Lower leg skin (tissue), 4 donors: ENCODE data around the gene GIGYF1. TPM values are rescaled to one million over a fixed set of nuclear protein-coding genes. Genes with fewer than 3 reads are reported as not detected.

Source experiments
- DNase-seq, 2 donors: peaks; one replicate each; pipeline ENCODE4 v3.0.0-alpha.2; 2019; ENCODE audit warnings: low spot score in 2 of 2
- H3K4me3 ChIP-seq: fragments of 200-600 bp; sonication (generic); 2 replicates; pipeline ENCODE4 v1.5.1; 2017; ENCODE audit warnings: mild to moderate bottlenecking, low read depth; ENCODE audit not compliant: poor library complexity, severe bottlenecking
- POLR2A ChIP-seq, 2 donors: fragments of 450-650 bp; IDR thresholded peaks; one replicate each; pipeline ENCODE4 v1.6.1; 2016 to 2017; ENCODE audit warnings: antibody characterized with exemption in 2 of 2, mild to moderate bottlenecking in 1 of 2, moderate library complexity in 1 of 2
- WGBS, 2 donors: methylation state at CpG; one replicate each; pipeline ENCODE4 v1.1.5; 2018; 5-methylcytosine and 5-hydroxymethylcytosine counted together
- intact Hi-C: fragments of 100-400 bp; cut with DNase I; formaldehyde crosslinking; loops from one replicate; pipeline ENCODE4 v1.15.0; 2023; ENCODE audit warnings: low total_unique reads
- total RNA-seq, 4 donors: library from RNA; depleted of rRNA; stranded (reverse); fragments of >200 nt; gene quantifications; one replicate each; pipeline ENCODE4 v1.1.0, GENCODE V29; 2016
- TF ChIP-seq, protein P1 (sequence below), 3 donors: fragments of 450-650 bp; IDR thresholded peaks; one replicate each; pipeline ENCODE4 v1.5.1; 2016; ENCODE audit warnings: antibody characterized with exemption in 3 of 3, mild to moderate bottlenecking in 3 of 3, moderate library complexity in 2 of 3

GIGYF1 gene
- total RNA-seq, 4 donors from 2014 or later = 34.9 to 56.6 (median 40.0) TPM

DNA sequence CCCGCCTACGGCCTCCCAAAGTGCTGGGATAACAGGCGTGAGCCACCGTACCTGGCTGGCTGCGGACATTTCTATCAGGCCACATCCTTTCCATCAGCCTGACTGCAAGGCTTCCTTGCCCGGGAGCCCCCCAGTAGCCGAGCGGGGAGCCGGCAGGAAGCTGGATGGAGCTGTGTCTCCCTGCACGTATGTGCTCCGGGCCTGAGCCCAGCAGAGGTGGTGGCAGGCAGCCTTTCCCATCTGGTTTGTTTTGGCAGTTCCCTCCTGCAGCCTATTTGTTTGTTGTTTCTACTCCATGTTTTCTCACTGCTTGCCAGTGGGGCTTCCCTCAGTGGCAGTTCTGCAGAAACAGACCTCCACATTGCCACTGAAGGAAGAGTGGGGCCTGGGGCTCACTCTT, 17.3 kb upstream of the GIGYF1 start:
- intact Hi-C loops = no loop called here
- no peak overlapping the region for H3K4me3 ChIP-seq
- DNase-seq = no peak
- no peak for TF ChIP-seq POLR2A (IDR thresholded peaks at IDR 0.05)
- TF ChIP-seq, protein P1, sequence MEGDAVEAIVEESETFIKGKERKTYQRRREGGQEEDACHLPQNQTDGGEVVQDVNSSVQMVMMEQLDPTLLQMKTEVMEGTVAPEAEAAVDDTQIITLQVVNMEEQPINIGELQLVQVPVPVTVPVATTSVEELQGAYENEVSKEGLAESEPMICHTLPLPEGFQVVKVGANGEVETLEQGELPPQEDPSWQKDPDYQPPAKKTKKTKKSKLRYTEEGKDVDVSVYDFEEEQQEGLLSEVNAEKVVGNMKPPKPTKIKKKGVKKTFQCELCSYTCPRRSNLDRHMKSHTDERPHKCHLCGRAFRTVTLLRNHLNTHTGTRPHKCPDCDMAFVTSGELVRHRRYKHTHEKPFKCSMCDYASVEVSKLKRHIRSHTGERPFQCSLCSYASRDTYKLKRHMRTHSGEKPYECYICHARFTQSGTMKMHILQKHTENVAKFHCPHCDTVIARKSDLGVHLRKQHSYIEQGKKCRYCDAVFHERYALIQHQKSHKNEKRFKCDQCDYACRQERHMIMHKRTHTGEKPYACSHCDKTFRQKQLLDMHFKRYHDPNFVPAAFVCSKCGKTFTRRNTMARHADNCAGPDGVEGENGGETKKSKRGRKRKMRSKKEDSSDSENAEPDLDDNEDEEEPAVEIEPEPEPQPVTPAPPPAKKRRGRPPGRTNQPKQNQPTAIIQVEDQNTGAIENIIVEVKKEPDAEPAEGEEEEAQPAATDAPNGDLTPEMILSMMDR (IDR thresholded peaks at IDR 0.05) = no peak
- WGBS, 2 donors = 82 to 86% methylated on average over 11 of the region's 11 CpGs

DNA sequence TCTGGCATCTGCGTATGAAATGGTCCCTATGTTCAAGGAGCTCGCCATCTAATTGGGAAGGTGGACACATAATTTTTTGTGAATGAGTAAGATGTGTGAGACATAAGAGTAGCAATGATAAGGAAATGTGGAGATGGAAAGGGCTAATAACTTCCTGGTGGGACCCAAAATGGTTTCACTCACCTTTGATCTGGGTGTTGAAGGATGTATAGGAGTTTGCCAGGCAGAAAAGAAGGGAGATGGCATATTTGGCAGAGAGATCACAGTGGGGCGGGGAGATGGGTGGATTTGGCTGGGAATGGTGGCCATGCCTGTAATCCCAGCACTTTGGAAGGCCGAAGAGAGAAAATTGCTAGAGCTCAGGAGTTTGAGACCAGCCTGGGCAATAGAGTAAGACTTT, 16.4 kb upstream of the GIGYF1 start:
- TF ChIP-seq POLR2A (IDR thresholded peaks at IDR 0.05) = no peak
- TF ChIP-seq, protein P1 (IDR thresholded peaks at IDR 0.05) = no peak
- intact Hi-C loops = no loop called here
- WGBS, 2 donors = 90 to 95% methylated on average over 4 of the region's 4 CpGs
- no peak for DNase-seq
- no peak overlapping the region for H3K4me3 ChIP-seq

- WGBS, 2 donors = 76 to 79% methylated on average over 6 of the region's 6 CpGs
- DNase-seq = no peak
These were observed 14.3 kb upstream of the GIGYF1 start for GRCh38 chr7:100708395-100708794.

DNA sequence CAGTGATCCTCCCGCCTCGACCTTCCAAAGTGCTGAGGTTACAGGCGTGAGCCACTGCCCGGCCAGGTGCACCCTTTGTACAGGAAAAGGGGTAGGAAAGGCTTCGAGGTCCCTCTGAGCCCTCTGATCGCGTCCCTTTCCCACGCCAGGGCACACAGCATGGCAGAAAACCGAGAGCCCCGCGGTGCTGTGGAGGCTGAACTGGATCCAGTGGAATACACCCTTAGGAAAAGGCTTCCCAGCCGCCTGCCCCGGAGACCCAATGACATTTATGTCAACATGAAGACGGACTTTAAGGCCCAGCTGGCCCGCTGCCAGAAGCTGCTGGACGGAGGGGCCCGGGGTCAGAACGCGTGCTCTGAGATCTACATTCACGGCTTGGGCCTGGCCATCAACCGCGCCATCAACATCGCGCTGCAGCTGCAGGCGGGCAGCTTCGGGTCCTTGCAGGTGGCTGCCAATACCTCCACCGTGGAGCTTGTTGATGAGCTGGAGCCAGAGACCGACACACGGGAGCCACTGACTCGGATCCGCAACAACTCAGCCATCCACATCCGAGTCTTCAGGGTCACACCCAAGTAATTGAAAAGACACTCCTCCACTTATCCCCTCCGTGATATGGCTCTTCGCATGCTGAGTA, 12.7 kb upstream of the GIGYF1 start:
- 23 to 31% methylated on average over 34 of the region's 34 CpGs for WGBS, 2 donors
- no peak for DNase-seq
- H3K4me3 ChIP-seq = peak overlapping the region; percentile 78
- intact Hi-C loops = no loop called here
- no peak for TF ChIP-seq POLR2A (IDR thresholded peaks at IDR 0.05)
- TF ChIP-seq, protein P1 (IDR thresholded peaks at IDR 0.05) = no peak

More at GRCh38 chr7:100708395-100708794, 14.3 kb upstream of the GIGYF1 start:
- intact Hi-C loops = no loop called here
- H3K4me3 ChIP-seq = no peak overlapping the region
- TF ChIP-seq, protein P1 (IDR thresholded peaks at IDR 0.05) = no peak
- no peak for TF ChIP-seq POLR2A (IDR thresholded peaks at IDR 0.05)

GRCh38 chr7:100705753-100706671, 12.0 kb upstream of the GIGYF1 start, which contains the start of gene POP7:
Gene POP7 (plus strand): TSS chr7:100706121. CDS start chr7:100706831, 710 bp downstream.
- intact Hi-C loops = no loop called here
- TF ChIP-seq POLR2A (IDR thresholded peaks at IDR 0.05) = no peak
- TF ChIP-seq, protein P1 (IDR thresholded peaks at IDR 0.05) = no peak
- 0% methylated on average over 42 to 50 of the region's 86 CpGs for WGBS, 2 donors
- DNase-seq = peak; percentile 99 to 100
- H3K4me3 ChIP-seq = peak within 1 kb of the TSS; percentile 78
